ENCODE data around the gene SENP6.

DNA sequence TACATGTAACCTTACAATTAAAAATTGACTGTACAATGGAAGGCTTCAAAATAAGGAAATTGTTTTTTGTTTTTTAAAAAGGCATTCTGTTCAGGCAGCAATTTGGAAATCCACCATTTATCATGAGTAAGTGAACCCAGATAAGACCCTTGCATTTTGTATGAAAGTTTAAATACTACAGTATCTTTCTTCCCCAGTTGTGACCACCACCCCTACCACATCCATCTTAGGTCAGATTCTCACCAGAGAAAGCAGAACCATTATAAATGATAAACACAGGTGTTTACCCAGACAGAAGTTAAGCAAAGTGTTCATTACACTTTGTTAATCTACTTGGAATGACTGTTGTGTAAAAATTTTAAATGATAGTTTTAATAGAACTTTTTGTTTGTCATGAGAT lies 20.2 kb downstream of the SENP6 start:
- TF ChIP-seq EZH2 (IDR thresholded peaks at IDR 0.05; ENCODE audit: borderline replicate concordance, insufficient read depth, low read depth, low read length, poor library complexity, severe bottlenecking), result no peak
- TF ChIP-seq, protein P1, sequence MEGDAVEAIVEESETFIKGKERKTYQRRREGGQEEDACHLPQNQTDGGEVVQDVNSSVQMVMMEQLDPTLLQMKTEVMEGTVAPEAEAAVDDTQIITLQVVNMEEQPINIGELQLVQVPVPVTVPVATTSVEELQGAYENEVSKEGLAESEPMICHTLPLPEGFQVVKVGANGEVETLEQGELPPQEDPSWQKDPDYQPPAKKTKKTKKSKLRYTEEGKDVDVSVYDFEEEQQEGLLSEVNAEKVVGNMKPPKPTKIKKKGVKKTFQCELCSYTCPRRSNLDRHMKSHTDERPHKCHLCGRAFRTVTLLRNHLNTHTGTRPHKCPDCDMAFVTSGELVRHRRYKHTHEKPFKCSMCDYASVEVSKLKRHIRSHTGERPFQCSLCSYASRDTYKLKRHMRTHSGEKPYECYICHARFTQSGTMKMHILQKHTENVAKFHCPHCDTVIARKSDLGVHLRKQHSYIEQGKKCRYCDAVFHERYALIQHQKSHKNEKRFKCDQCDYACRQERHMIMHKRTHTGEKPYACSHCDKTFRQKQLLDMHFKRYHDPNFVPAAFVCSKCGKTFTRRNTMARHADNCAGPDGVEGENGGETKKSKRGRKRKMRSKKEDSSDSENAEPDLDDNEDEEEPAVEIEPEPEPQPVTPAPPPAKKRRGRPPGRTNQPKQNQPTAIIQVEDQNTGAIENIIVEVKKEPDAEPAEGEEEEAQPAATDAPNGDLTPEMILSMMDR (IDR thresholded peaks at IDR 0.05), result no peak

Measured in B cell (primary cell).